Fibroblast of skin of left biceps (primary cell): ENCODE data around the gene GPR85.
"Not testable (repeated sequence)": the region's sequence is repeated elsewhere in the genome, so short reads cannot be mapped to it uniquely, and the experiment has no call there.

Experiments
- DNase-seq, 2 experiments: peaks; one replicate each; pipeline ENCODE4 v3.0.0-alpha.2; 2013; ENCODE audit warnings: low read depth in 2 of 2

The GPR85 gene

GRCh38 chr7:113086431-113086888, at the start of gene GPR85:
TSS of gene GPR85 (minus strand) at chr7:113086827. CDS start at chr7:113084721, 2,106 bp downstream.
- DNase-seq: peak in 1 of 2 experiments; percentile 28

GRCh38 chr7:113134025-113134424, 47.4 kb upstream of the GPR85 start:
- no peak for DNase-seq

- no peak for DNase-seq
Observed at GRCh38 chr7:113131367-113131766, 44.7 kb upstream of the GPR85 start.

GRCh38 chr7:113128031-113128430, 41.4 kb upstream of the GPR85 start:
- DNase-seq: no peak

- no peak for DNase-seq
Observed at GRCh38 chr7:113125728-113126127, 39.1 kb upstream of the GPR85 start.

GRCh38 chr7:113122744-113123143, 36.1 kb upstream of the GPR85 start:
- no peak for DNase-seq

GRCh38 chr7:113120647-113121046, 34.0 kb upstream of the GPR85 start:
- no peak for DNase-seq

GRCh38 chr7:113119429-113119828, 32.8 kb upstream of the GPR85 start:
- no peak for DNase-seq

GRCh38 chr7:113118074-113118959, 31.7 kb upstream of the GPR85 start, which contains the start of gene SMIM30:
TSS of gene SMIM30 (minus strand) at chr7:113118554. CDS start at chr7:113117578, 976 bp downstream.
- DNase-seq: peak; percentile 55 to 62

- DNase-seq: not testable (repeated sequence)
Observed at GRCh38 chr7:113117374-113117774, 30.7 kb upstream of the GPR85 start.

GRCh38 chr7:113113912-113114311, 27.3 kb upstream of the GPR85 start:
- no peak for DNase-seq

GRCh38 chr7:113109718-113110117, 23.1 kb upstream of the GPR85 start:
- DNase-seq: no peak

- DNase-seq: no peak
Observed at GRCh38 chr7:113100121-113100603, 13.5 kb upstream of the GPR85 start.

GRCh38 chr7:113099284-113099919, 12.8 kb upstream of the GPR85 start:
- DNase-seq: no peak

GRCh38 chr7:113094517-113095249, 8.1 kb upstream of the GPR85 start:
- no peak for DNase-seq

GRCh38 chr7:113093561-113093960, 6.9 kb upstream of the GPR85 start:
- no peak for DNase-seq

- no peak for DNase-seq
Observed at GRCh38 chr7:113092762-113093161, 6.1 kb upstream of the GPR85 start.

- DNase-seq: peak; percentile 54 to 59
Observed at GRCh38 chr7:113087071-113087998, 708 bp upstream of the GPR85 start.

GRCh38 chr7:113085781-113086390, 741 bp downstream of the GPR85 start:
- DNase-seq: no peak

GRCh38 chr7:113084496-113085172, 2.0 kb downstream of the GPR85 start:
- no peak for DNase-seq
